Activated B cell treated with CpG ODN at 0.5 μM for 24 hours (primary cell): ENCODE data around the gene GINM1. TPM values are rescaled to one million over a fixed set of nuclear protein-coding genes. Genes with fewer than 3 reads are reported as not detected.

ENCODE experiments used
- ATAC-seq: fragments of 200-7000 bp; cut with Tn5 transposase; one replicate; pipeline ENCODE4 v1.10.0; 2021; ENCODE audit warnings: low read depth, mild to moderate bottlenecking, moderate library complexity
- CTCF ChIA-PET: fragments of 350-600 bp; sonication (Branson Sonifier 250); formaldehyde crosslinking; loops from one replicate; lab custom pipeline; 2021; ENCODE audit warnings: antibody characterized with exemption; lab: Charles Lee
- POLR2A ChIA-PET: fragments of 350-600 bp; sonication (Branson Sonifier 250); formaldehyde crosslinking; loops from one replicate; lab custom pipeline; 2021; ENCODE audit warnings: antibody characterized with exemption; lab: Charles Lee
- DNase-seq: peaks from one replicate; pipeline ENCODE4 v3.0.0; 2022
- H3K27ac Mint-ChIP-seq: one replicate; pipeline ENCODE4 v1.8.0; 2020; ENCODE audit warnings: mixed read lengths
- H3K27me3 Mint-ChIP-seq: one replicate; pipeline ENCODE4 v1.8.0; 2021; ENCODE audit warnings: mixed read lengths
- H3K36me3 Mint-ChIP-seq: one replicate; pipeline ENCODE4 v1.8.0; 2021; ENCODE audit warnings: low read depth, mixed read lengths
- H3K4me1 Mint-ChIP-seq: one replicate; pipeline ENCODE4 v1.8.0; 2021; ENCODE audit warnings: mixed read lengths
- H3K4me3 Mint-ChIP-seq: one replicate; pipeline ENCODE4 v1.8.0; 2020; ENCODE audit warnings: mild to moderate bottlenecking, mixed read lengths
- H3K9me3 Mint-ChIP-seq: one replicate; pipeline ENCODE4 v1.8.0; 2020; ENCODE audit warnings: mixed read lengths
- CTCF ChIP-seq: fragments of 200-600 bp; IDR thresholded peaks from one replicate; pipeline ENCODE4 v1.8.0; 2022; ENCODE audit warnings: antibody characterized with exemption, mild to moderate bottlenecking
- intact Hi-C: fragments of 100-400 bp; cut with micrococcal nuclease; formaldehyde crosslinking; loops from one replicate; pipeline ENCODE4 v1.15.1; 2024
- total RNA-seq: library from RNA; stranded (reverse); gene quantifications from 2 replicates; pipeline ENCODE4 v1.2.3, GENCODE V29; 2022

Gene GINM1
- total RNA-seq, 1 donor from 2014 or later, result 18.0 TPM

- no peak for ATAC-seq
- POLR2A ChIA-PET, result no interaction called here
Observed at GRCh38 chr6:149586149-149586548, 20.0 kb downstream of the GINM1 start.

GRCh38 chr6:149592983-149593382 is 26.8 kb downstream of the GINM1 start:
- ChIA-PET CTCF (no interaction called here), POLR2A (interaction anchor here (0.6 to 0.7 kb wide), 2 partner anchors 10 to 45 kb away, joined by 3 to 4 read pairs; no protein-coding TSS in a partner anchor)
- DNase-seq, result no peak
- Mint-ChIP-seq H3K4me3 (no peak overlapping the region), H3K27me3 (no peaks in the 10 kb centered on the region), H3K27ac (no peak overlapping the region), H3K9me3 (no peaks in the 10 kb centered on the region), H3K4me1 (no peaks in the 10 kb centered on the region), H3K36me3 (peaks cover 70% of the 10 kb centered on the region)
- intact Hi-C loops, result no loop called here
- TF ChIP-seq CTCF, result no peak
- ATAC-seq, result no peak

More at GRCh38 chr6:149586149-149586548, 20.0 kb downstream of the GINM1 start:
- no peak for TF ChIP-seq CTCF
- Mint-ChIP-seq H3K9me3 (no peaks in the 10 kb centered on the region), H3K27ac (no peak overlapping the region), H3K27me3 (no peaks in the 10 kb centered on the region), H3K36me3 (peaks cover 63% of the 10 kb centered on the region), H3K4me1 (no peaks in the 10 kb centered on the region), H3K4me3 (no peak overlapping the region)
- CTCF ChIA-PET, result no interaction called here
- DNase-seq, result no peak
- intact Hi-C loops, result loop anchor here (5.0 kb wide), 1 partner anchor 36 kb away; no protein-coding TSS in a partner anchor

- H3K27ac Mint-ChIP-seq, result no peak overlapping the region
- DNase-seq (no peak), ATAC-seq (no peak)
- TF ChIP-seq CTCF, result no peak
- H3K4me1 Mint-ChIP-seq, result no peaks in the 10 kb centered on the region
- no peaks in the 10 kb centered on the region for H3K9me3 Mint-ChIP-seq
- H3K4me3 Mint-ChIP-seq, result no peak overlapping the region
- H3K27me3 Mint-ChIP-seq, result no peaks in the 10 kb centered on the region
- peaks cover 69% of the 10 kb centered on the region for H3K36me3 Mint-ChIP-seq
- CTCF ChIA-PET, result no interaction called here
- POLR2A ChIA-PET, result interaction anchor here (0.7 to 0.8 kb wide), 2 partner anchors 28 to 45 kb away, joined by 4 to 5 read pairs; no protein-coding TSS in a partner anchor
- intact Hi-C loops, result no loop called here
Observed at GRCh38 chr6:149593408-149593807, 27.2 kb downstream of the GINM1 start.

GRCh38 chr6:149600508-149600907 is 34.3 kb downstream of the GINM1 start:
- Mint-ChIP-seq H3K27me3 (no peaks in the 10 kb centered on the region), H3K36me3 (peaks cover 64% of the 10 kb centered on the region), H3K9me3 (no peaks in the 10 kb centered on the region), H3K4me1 (no peaks in the 10 kb centered on the region), H3K4me3 (no peak overlapping the region), H3K27ac (no peak overlapping the region)
- TF ChIP-seq CTCF, result no peak
- DNase-seq (no peak), ATAC-seq (no peak)
- CTCF ChIA-PET, result interaction anchor here (0.8 kb wide), 1 partner anchor 9 kb away, joined by 4 read pairs; no protein-coding TSS in a partner anchor
- POLR2A ChIA-PET, result no interaction called here
- intact Hi-C loops, result no loop called here

- H3K9me3 Mint-ChIP-seq, result peaks cover 3% of the 10 kb centered on the region
- no peak overlapping the region for H3K27ac Mint-ChIP-seq
- DNase-seq, result peak; percentile 16
- TF ChIP-seq CTCF, result no peak
- peaks cover 28% of the 10 kb centered on the region for H3K36me3 Mint-ChIP-seq
- intact Hi-C loops, result no loop called here
- peak; percentile 60 for ATAC-seq
- H3K4me1 Mint-ChIP-seq, result peaks cover 10% of the 10 kb centered on the region
- no peaks in the 10 kb centered on the region for H3K27me3 Mint-ChIP-seq
- H3K4me3 Mint-ChIP-seq, result no peak overlapping the region
- CTCF ChIA-PET, result no interaction called here
- POLR2A ChIA-PET, result no interaction called here
Observed at GRCh38 chr6:149608381-149608982, 42.3 kb downstream of the GINM1 start.
